Neutrophil (primary cell): Measurements from ENCODE around the gene BRCA2.

Experiments used
- H3K27ac ChIP-seq: fragments of 200-600 bp; sonication (generic); 2 replicates; pipeline ENCODE4 v1.5.1; 2016; ENCODE audit warnings: mild to moderate bottlenecking, moderate library complexity
- H3K27me3 ChIP-seq: fragments of 200-600 bp; sonication (generic); 2 replicates; pipeline ENCODE4 v1.6.0; 2016; ENCODE audit warnings: mild to moderate bottlenecking
- H3K36me3 ChIP-seq: fragments of 200-600 bp; sonication (generic); 2 replicates; pipeline ENCODE4 v1.5.1; 2017
- H3K4me1 ChIP-seq, 2 experiments: fragments of 200-600 bp in 1 of 2; sonication (generic) in 1 of 2; 1 replicate in 1 of 2; 2 replicates in 1 of 2; pipeline versions ENCODE4 v1.5.1 to v1.6.1; 2013 to 2016; ENCODE audit warnings: low read depth in 1 of 2, low read length in 1 of 2, mild to moderate bottlenecking in 1 of 2, moderate library complexity in 1 of 2; ENCODE audit not compliant: control insufficient read depth in 1 of 2, insufficient read depth in 1 of 2
- H3K4me3 ChIP-seq, 2 experiments: fragments of 200-600 bp in 1 of 2; sonication (generic) in 1 of 2; 1 replicate in 1 of 2; 2 replicates in 1 of 2; pipeline ENCODE4 v1.5.1; 2013 to 2016; ENCODE audit warnings: low read depth in 1 of 2, low read length in 1 of 2, mild to moderate bottlenecking in 1 of 2, moderate library complexity in 1 of 2
- H3K9me3 ChIP-seq: fragments of 200-600 bp; sonication (generic); 2 replicates; pipeline ENCODE4 v1.5.1; 2016
- CTCF ChIP-seq: fragments of 200-600 bp; sonication (generic); IDR thresholded peaks from 2 replicates; pipeline ENCODE4 v1.5.1; 2016; ENCODE audit warnings: antibody characterized with exemption

BRCA2 gene

GRCh38 chr13:32448972-32449371 lies 133.7 kb downstream of the BRCA2 start:
- Histone ChIP-seq H3K9me3 (no peaks in the 10 kb centered on the region), H3K27ac (no peak overlapping the region), H3K4me3 (no peak overlapping the region), H3K36me3 (no peaks in the 10 kb centered on the region), H3K4me1 (peaks cover 20 to 25% of the 10 kb centered on the region in 2 experiments), H3K27me3 (no peaks in the 10 kb centered on the region)
- no peak for TF ChIP-seq CTCF
